Fibroblast of skin of right biceps (primary cell): Measurements from ENCODE around the gene TRAF3IP1.
"Not testable (repeated sequence)": the region's sequence is repeated elsewhere in the genome, so short reads cannot be mapped to it uniquely, and the experiment has no call there.

Experiments used
- DNase-seq: peaks from one replicate; pipeline ENCODE4 v3.0.0-alpha.2; 2013

Gene TRAF3IP1

GRCh38 chr2:238344517-238344916 lies 24.2 kb downstream of the TRAF3IP1 start:
- DNase-seq, result no peak

DNA sequence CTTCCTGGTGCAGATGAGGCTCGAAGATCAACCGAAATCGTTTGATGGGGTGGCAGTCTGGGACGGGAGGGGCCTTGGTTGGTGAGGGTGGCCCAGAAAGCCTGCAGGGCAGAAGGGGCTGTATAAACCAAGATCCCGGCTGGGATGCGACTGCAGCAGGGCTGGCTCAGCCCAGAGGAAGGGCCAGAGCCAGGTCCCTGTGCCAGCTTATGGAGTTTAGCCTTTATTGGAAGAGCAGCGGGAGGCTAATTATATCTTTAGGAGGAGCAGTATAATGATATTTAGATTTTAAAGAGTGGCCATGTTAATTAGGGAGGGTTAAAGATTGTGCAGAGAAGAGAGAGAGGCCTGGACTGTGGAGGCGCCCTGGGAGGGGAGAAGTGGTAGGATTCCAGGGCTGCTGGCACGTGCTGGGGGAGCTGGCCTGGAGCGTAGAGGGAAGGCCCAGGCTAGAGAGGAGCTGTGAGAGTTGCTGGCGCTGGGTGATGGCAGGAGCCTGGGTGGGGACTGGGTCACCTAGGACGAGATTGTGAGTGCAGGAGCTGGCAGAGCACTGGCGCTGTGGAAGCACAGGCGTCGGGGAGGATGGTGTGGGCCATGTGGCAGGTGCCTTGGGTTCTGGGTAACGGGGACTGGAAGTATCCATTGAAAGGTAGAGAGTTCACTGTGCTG lies 25.1 kb downstream of the TRAF3IP1 start:
- no peak for DNase-seq

- DNase-seq, result no peak
Measured at GRCh38 chr2:238346544-238346943, 26.2 kb downstream of the TRAF3IP1 start.

- no peak for DNase-seq
Measured at GRCh38 chr2:238350150-238350897, 30.0 kb downstream of the TRAF3IP1 start.

DNA sequence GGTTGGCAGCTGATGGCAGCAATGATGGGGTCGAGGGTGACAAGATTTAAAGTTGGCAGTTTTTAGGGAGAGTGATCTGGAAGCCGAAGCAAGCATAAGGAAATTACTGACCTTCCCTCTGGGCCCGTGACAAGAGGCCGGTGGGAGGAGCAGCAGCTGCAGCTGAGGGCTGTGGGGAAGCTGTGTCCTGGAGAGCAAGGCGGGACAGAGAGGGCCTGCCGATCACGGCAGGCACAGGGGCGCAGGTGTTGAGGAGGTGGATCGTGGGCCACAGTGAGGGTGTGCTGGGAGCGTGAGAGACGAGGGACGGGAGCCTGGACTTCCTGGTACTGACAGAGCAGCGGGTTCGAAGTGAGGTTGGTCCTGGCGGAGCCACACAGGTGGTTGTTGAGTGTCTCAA lies 31.0 kb downstream of the TRAF3IP1 start:
- no peak for DNase-seq

- DNase-seq, result no peak
Measured at GRCh38 chr2:238352361-238352760, 32.0 kb downstream of the TRAF3IP1 start.

- DNase-seq, result no peak
Measured at GRCh38 chr2:238358769-238359168, 38.5 kb downstream of the TRAF3IP1 start.

DNA sequence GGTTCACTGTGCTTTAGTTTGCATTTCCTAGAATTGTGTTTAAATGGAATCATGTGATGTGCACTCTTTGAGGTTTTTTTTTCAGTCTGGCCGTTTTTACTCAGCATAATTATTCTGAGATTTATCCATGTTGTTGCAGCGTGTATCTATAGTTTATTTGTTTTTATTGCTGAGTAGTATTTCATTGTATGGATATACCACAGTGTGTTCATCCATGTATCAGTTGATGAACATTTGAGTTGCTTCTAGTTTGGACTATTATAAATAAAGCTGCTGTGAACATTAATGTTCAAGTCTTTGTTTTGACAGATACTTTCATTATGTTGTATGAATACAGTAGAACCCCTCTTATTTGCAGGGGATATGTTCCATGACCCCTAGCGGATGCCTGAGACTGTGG lies 39.1 kb downstream of the TRAF3IP1 start:
- DNase-seq, result no peak

DNA sequence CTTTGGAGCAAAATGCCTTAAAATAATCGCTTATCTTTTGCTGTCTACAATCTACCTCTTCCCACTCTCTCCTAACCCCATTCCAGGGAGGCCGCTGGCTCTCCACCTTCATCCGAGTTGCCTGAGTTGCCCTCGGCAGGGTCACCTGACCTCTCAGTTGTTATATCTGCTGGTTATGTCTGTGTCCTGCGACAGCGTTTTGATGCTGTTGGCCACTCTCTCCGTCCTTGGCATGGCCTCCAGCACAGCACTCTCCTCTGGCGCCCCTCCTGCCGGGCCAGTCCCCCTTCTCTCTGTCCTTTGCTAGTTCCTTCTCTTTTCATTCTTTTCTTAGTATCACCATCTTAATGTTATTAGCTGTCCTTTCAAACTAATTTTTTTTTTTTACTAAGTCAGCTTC lies 41.6 kb downstream of the TRAF3IP1 start:
- DNase-seq, result no peak

GRCh38 chr2:238362626-238363025 lies 42.3 kb downstream of the TRAF3IP1 start:
- no peak for DNase-seq

- no peak for DNase-seq
Measured at GRCh38 chr2:238369591-238370040, 49.3 kb downstream of the TRAF3IP1 start.

GRCh38 chr2:238370094-238370822 lies 49.9 kb downstream of the TRAF3IP1 start:
- DNase-seq, result no peak

DNA sequence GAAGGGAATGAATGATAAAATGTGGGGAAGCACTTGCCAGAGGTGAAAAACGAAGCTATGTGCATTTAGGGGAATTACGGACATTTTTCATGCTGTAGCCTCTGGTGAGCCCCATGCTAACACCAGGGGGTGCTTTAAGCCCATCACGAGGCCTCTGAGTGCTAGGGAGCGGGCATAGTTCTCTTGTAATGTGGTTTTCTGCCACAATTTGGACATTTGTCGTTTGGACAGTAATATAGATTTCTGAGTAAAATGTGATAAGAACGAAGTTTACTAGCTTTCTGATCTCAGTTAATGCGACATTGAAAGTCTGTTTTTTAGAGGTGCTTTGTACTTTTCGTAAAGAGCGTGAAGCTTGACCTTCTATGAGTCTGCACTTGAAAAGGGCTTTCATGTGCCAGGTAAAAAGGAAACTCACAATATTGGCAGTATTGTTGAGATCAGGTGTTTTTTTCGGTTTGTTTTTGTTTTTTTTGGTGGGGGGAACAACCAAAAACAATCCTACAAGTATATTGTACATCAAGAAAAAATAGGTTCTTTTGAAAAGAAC lies 50.6 kb downstream of the TRAF3IP1 start:
- peak; percentile 75 for DNase-seq

DNA sequence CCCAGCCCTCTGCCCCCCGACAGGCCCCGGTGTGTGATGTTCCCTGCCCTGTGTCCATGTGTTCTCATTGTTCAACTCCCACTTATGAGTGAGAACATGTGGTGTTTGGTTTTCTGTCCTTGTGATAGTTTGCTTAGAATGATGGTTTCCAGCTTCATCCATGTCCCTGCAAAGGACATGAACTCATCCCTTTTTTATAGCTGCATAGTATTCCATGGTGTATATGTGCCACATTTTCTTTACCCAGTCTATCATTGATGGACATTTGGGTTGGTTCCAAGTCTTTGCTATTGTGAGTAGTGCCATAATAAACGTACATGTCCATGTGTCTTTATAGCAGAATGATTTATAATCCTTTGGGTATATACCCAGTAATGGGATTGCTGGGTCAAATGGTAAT lies 52.0 kb downstream of the TRAF3IP1 start:
- not testable (repeated sequence) for DNase-seq

DNA sequence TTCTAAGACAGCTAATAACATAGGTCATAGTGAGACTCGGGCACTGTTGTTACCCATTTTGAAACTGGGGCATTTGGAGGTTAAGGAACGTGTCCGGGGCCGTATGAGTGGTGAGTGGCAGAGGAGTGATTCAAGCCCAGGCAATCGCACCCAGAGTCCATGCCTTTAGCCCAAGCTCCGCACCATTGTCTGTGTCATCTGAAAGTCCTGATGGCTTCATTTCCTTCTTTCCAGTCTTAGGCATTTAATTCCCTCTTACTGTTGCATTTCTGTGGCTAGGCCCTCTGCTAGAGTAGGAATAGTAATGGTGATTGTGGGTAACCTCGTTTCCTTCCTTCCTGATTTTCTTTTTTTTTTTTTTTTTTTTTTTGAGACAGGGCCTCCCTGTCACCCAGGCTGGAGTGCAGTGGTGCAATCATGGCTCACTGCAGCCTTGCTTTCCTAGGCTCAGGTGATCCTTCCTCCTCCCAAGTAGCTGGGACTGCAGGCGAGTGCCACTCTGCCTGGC lies 56.6 kb downstream of the TRAF3IP1 start:
- DNase-seq, result peak; percentile 77

- no peak for DNase-seq
Measured at GRCh38 chr2:238378230-238379095, 58.1 kb downstream of the TRAF3IP1 start.

- peak; percentile 52 for DNase-seq
Measured at GRCh38 chr2:238379096-238379810, 58.9 kb downstream of the TRAF3IP1 start.

GRCh38 chr2:238380336-238380735 lies 60.0 kb downstream of the TRAF3IP1 start:
- no peak for DNase-seq

- DNase-seq, result no peak
Measured at GRCh38 chr2:238380785-238381184, 60.5 kb downstream of the TRAF3IP1 start.

DNA sequence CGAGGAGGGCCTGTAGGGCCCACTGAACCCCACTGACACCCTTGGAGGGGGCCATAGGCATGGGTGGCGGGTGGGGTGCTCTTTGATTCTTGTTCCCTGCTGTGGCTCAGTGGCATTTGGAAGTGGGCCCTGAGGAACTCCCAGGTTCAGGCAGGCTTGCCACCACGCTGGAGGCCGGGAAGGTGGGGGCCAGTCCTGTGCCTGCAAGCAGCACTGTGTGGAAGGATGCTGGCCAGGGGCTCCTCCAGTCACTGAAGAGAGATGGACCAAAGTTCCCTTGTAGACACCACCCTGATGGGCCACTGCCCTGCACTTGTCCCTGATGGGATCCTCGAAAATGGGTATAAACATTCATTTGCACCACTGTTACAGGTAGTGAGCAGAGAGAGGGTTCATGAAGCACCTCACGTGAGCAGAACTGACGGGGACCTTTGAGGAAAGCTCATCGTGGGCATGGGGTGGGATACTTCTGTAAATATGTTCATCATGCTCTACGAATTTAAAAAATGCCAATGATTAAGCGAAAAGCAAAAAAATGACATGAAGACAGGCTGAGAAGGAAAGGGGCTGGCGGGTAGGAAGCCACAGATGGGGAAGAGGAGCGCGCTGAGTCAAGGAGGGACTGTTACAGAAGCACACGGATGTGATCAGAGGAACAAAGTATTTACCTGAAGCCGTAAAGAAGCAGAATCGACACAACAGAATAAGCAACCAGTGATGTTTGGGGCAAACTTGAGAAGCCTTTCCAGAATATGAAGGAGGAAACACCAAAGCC lies 61.2 kb downstream of the TRAF3IP1 start:
- DNase-seq, result no peak

- DNase-seq, result no peak
Measured at GRCh38 chr2:238382381-238382781, 62.1 kb downstream of the TRAF3IP1 start.
